ENCODE results near the gene CDK10.

Gene CDK10

GRCh38 chr16:89738072-89738377 is 51.5 kb downstream of the CDK10 start:
- no peak for DNase-seq

GRCh38 chr16:89738538-89739317 is 52.2 kb downstream of the CDK10 start:
- DNase-seq: no peak

GRCh38 chr16:89739383-89739782 is 52.9 kb downstream of the CDK10 start:
- no peak for DNase-seq

DNA sequence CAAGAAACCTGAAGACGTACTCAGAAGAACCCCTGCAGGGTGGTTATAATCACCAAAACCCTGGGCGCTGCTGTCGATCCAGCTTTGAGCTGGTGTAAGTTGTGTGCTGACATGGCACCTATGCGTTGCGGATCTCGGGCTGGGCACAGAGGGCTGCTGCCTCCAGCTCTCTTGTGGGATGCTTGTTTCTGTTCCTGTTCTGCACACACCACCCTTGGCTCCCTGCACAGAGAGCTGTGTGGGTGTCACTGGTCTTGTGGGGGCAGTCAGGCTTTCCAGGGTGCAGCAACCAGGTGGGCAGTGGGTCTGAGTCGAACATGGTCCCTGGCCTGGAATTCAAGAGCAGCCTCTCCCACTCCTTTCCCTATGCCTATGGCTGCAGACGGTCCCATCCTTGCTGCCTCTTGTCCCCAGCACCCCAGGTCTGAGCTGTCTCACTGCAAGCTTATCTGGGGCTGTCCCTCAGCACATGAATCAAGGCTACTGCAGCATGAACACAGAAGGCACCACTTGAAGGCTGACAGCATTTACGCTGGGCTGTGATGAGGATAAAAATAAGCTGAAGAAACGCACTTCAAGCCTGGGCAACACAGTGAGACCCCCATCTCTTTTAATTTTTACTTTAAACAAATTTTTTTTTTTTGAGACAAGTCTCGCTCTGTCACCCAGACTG is 55.0 kb downstream of the CDK10 start:
- no peak for DNase-seq

DNA sequence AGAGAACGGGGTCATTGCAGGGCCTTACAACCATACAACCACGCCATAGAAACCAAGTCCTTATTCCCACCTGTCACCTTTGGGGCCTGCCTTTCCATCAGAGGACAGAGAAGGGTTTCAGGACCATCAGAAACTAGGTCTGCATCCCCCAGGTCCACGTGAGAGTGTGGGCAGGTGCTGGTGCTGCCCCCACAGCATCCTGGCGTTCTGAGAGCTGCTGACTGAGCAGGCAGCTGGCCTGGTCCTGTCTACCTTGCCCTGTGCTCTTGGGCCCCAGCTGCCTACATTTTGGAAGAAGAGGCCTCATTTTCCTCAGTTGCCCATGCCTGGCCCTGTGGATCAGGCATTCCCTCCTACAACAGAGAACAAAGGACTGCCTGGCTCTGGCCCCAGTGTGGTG is 56.5 kb downstream of the CDK10 start:
- no peak for DNase-seq

- no peak for DNase-seq
Observed at GRCh38 chr16:89744813-89745212, 58.3 kb downstream of the CDK10 start.
